Right atrium auricular region (tissue), 2 donors: ENCODE results near the gene IL17F. TPM values are rescaled to one million over a fixed set of nuclear protein-coding genes. Genes with fewer than 3 reads are reported as not detected.
A peak's percentile ranks its signal among the peaks of the same experiment; 100 is the strongest.

ENCODE experiments used
- DNase-seq: peaks from one replicate; pipeline ENCODE4 v3.0.0-alpha.2; 2019; ENCODE audit warnings: low spot score
- H3K27ac ChIP-seq, 2 donors: fragments of 200-600 bp; sonication (generic); 1 replicate in 1 of 2; 2 replicates in 1 of 2; pipeline ENCODE4 v1.5.1; 2016 to 2019
- H3K27me3 ChIP-seq, 2 donors: fragments of 200-600 bp; sonication (generic); one replicate each; pipeline versions ENCODE4 v1.5.1 to v1.6.0; 2017 to 2019
- H3K36me3 ChIP-seq: fragments of 200-600 bp; sonication (generic); one replicate; pipeline ENCODE4 v1.5.1; 2016
- H3K4me1 ChIP-seq, 2 donors: fragments of 200-600 bp; sonication (generic); one replicate each; pipeline versions ENCODE4 v1.5.1 to v1.6.0; 2017 to 2019
- H3K4me3 ChIP-seq, 2 donors: fragments of 200-600 bp; sonication (generic); 1 replicate in 1 of 2; 2 replicates in 1 of 2; pipeline ENCODE4 v1.5.1; 2017 to 2019; ENCODE audit warnings: mild to moderate bottlenecking in 1 of 2, moderate library complexity in 1 of 2
- H3K9me3 ChIP-seq, 2 donors: fragments of 200-600 bp; sonication (generic); one replicate each; pipeline ENCODE4 v1.5.1; 2019
- total RNA-seq, 2 donors: library from RNA; depleted of rRNA; stranded (reverse); fragments of >200 nt; gene quantifications; one replicate each; pipeline ENCODE4 v1.1.0, GENCODE V29; 2016
- TF ChIP-seq, protein P1 (sequence below), 2 donors: fragments of 200-600 bp; sonication (generic); IDR thresholded peaks; one replicate each; pipeline ENCODE4 v1.5.1; 2019; ENCODE audit warnings: antibody characterized with exemption in 2 of 2

Gene IL17F
- total RNA-seq, 2 donors from 2014 or later, result not detected

DNA sequence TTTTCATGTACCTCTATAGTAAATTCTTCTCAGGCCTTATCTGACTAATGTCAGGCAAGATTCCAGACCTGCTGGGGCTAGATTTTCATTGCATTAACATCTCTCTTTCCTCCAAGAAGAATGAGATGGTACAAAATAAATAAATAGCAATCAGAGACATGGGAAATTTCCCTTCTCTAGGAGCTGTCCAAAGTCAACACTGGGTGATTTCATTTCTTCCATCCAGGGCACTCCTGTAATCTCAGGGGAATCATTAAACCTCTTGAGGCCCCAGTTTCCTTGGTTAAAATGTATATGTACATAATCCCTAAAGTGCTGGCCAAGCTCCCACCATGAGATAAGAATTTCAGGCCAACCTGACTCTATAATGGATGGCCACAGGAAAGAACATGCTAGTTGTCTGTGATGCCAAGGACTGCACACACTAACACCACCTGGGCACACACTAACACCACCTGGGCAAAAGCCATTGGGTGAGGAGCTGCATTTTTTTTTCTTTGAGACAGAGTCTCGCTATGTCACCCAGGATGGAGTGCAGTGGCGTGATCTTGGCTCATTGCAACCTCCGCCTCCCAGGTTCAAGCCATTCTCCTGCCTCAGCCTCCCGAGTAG is 912 bp downstream of the IL17F start:
- Histone ChIP-seq H3K4me1 (no peaks in the 10 kb centered on the region), H3K27ac (no peak overlapping the region), H3K9me3 (no peaks in the 10 kb centered on the region), H3K4me3 (no peak overlapping the region), H3K36me3 (no peaks in the 10 kb centered on the region), H3K27me3 (no peaks in the 10 kb centered on the region)
- DNase-seq, result no peak
- TF ChIP-seq, protein P1, sequence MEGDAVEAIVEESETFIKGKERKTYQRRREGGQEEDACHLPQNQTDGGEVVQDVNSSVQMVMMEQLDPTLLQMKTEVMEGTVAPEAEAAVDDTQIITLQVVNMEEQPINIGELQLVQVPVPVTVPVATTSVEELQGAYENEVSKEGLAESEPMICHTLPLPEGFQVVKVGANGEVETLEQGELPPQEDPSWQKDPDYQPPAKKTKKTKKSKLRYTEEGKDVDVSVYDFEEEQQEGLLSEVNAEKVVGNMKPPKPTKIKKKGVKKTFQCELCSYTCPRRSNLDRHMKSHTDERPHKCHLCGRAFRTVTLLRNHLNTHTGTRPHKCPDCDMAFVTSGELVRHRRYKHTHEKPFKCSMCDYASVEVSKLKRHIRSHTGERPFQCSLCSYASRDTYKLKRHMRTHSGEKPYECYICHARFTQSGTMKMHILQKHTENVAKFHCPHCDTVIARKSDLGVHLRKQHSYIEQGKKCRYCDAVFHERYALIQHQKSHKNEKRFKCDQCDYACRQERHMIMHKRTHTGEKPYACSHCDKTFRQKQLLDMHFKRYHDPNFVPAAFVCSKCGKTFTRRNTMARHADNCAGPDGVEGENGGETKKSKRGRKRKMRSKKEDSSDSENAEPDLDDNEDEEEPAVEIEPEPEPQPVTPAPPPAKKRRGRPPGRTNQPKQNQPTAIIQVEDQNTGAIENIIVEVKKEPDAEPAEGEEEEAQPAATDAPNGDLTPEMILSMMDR (IDR thresholded peaks at IDR 0.05), result no peak

DNA sequence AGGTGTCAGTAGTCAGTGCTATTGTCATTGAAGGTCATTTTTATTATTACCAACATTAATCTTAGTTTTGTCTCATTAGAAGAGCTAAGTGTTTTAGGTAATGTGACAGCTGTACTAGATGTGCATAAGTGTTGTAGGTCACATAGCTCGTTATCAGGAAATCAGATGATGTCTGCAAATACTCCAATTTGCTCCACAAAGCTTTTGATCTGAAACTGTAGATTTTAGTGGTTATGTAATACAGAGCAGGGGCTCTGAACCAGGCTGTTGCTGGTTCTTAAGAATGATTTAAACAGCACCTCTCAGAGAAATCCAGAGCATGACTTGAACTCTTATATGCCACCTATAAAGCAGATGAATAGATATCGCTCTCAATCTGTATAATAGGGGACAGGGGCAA is 2.5 kb downstream of the IL17F start:
- Histone ChIP-seq H3K4me1 (no peaks in the 10 kb centered on the region), H3K4me3 (no peak overlapping the region), H3K27me3 (no peaks in the 10 kb centered on the region), H3K36me3 (no peaks in the 10 kb centered on the region), H3K9me3 (no peaks in the 10 kb centered on the region), H3K27ac (no peak overlapping the region)
- no peak for DNase-seq
- TF ChIP-seq, protein P1 (IDR thresholded peaks at IDR 0.05), result no peak

DNA sequence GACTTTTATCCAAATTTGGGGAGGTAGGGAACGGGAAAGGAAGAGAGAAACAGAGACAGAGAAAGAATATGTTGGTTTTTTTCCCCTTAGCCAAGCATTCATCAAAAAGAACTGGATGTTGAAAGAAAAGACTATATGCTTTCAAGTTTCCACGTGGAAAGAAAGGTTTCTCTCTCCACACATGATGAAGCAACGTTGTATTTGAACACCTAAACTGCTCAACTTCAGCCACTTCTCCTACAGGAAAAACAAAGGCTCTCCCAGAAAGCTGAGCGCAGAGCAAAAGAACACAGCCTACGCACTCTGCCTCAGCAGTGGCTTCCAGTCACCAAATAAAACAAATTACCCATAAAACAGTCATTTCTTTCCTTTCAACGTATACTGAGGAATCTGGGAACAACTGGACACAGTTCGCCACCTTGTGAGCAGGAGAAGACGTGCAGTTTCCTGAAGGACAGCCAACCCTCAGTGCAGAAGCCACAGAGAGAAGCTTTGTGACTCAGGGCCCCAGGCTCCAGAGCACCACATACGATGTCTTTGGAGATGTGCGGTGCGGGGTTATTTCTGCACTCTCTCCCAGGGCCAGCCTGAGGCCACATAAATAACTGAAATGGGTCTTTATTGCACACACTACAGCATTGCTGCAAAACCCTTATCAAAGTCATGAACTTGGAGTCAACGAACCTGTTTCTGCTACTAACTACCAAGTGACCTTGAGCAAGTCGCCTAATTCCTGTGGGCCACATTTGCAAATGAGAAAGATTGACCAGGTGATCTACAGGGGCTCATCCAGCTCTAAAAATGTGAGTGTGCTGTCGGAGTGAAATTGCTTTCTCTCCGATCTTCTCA is 10.1 kb downstream of the IL17F start:
- TF ChIP-seq, protein P1 (IDR thresholded peaks at IDR 0.05), result peak in 1 of 2 donors; percentile 47
- Histone ChIP-seq H3K27ac (no peak overlapping the region), H3K9me3 (no peaks in the 10 kb centered on the region), H3K4me3 (no peak overlapping the region), H3K36me3 (no peaks in the 10 kb centered on the region), H3K4me1 (no peaks in the 10 kb centered on the region), H3K27me3 (no peaks in the 10 kb centered on the region)
- no peak for DNase-seq

DNA sequence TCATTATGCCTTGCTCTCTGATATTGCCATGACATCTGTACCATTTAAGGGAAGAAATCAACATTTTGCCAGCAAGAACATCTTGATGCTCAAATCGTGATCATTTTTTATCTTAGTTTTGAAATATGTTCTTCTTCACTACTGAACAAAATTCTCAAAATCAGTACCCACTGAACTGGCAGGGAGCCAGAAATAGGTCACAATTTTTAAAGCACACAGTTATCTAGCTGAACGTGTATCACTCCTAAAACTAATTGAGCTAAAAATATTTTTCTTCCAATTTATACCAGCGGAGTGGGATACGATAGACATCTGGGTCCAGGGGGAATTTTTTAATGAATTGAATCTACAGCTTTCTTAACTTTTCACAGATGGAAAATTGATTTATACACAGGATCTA is 11.3 kb downstream of the IL17F start:
- H3K27me3 ChIP-seq, result no peaks in the 10 kb centered on the region
- H3K9me3 ChIP-seq, result no peaks in the 10 kb centered on the region
- TF ChIP-seq, protein P1 (IDR thresholded peaks at IDR 0.05), result no peak
- no peak overlapping the region for H3K4me3 ChIP-seq
- no peak overlapping the region for H3K27ac ChIP-seq
- H3K36me3 ChIP-seq, result no peaks in the 10 kb centered on the region
- no peaks in the 10 kb centered on the region for H3K4me1 ChIP-seq
- no peak for DNase-seq

DNA sequence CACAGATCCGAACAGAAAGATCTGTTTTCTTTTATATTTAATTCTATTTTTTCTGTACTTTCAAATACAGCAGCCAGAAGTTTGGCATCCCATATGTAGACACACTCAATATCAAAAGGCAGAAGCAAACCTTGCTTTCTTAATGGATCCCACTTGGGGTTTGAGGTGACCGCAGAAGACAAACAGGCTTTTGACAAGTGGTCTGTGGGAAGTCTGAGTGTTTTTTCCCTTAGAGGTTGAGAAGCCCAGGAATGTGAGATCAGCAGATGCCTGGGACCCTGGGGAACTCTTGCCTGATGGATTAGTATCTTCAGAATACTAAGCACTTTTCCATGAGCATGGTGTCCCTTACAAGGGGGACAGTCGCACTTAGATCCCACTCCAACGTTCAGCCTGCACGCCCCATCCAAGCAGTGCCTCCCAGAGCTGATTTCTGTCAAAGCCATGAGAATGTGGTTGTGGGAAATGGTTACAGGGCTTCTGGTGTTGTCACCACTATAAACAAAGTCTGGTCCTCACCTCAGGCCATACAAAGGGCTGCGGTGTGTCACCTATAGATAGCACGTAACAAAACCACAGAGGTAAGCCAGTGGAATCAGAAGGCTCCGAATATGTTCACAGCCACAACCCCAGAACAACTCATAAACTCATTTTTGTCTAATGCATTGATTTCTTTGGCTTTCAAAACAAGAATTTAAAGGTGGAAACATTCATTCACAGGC is 12.7 kb downstream of the IL17F start:
- Histone ChIP-seq H3K9me3 (no peaks in the 10 kb centered on the region), H3K4me1 (no peaks in the 10 kb centered on the region), H3K27me3 (no peaks in the 10 kb centered on the region), H3K4me3 (no peak overlapping the region), H3K27ac (no peak overlapping the region), H3K36me3 (no peaks in the 10 kb centered on the region)
- DNase-seq, result no peak
- TF ChIP-seq, protein P1 (IDR thresholded peaks at IDR 0.05), result no peak
